GM18520 (cell line): ENCODE results near the gene PON1.

Source experiments
- ATAC-seq: cut with Tn5 transposase; IDR thresholded peaks from one replicate; pipeline ENCODE4 v1.9.1; 2021; ENCODE audit not compliant: unreplicated experiment

PON1 gene

DNA sequence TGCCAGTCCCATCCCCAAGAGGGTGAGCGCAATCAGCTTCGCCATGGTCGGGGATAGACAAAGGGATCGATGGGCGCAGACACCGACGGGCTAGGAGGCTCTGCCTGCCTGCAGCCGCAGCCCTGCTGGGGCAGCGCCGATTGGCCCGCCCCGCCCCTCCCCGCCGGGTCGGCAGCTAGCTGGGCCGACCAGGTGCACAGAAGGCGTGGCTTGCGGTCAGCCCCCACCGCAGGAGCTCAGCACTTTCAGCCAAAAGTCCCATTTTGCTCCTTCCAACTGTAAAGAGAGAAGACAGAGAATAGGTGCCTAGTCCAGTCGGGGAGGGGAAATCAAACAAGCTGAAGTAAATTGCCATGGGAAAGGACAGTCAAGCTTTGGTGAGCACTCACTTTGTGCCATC lies at the start of gene PON1:
Gene PON1 (minus strand): TSS at position 102 of the 400 bp plus-strand sequence. CDS start 57 bp downstream, at position 45.
- ATAC-seq = no peak

DNA sequence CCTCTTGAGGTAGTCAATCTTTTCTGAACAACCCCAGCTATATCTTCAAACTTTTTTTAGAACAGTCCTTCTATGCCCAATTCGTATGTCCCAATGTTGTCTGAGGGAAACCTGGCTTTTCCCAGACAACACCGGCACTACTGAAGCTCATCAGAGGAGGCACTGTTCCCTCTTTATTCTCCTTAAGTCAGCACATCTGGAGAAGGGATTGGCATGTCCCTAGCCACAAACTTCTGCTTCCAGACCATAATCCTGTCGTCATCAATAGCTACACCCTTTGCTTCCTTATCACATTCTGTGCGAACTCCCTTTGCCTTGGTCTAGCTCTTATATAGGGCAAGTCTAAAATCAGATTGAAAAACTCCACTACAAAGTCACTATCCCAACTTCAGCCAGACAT lies 49.0 kb upstream of the PON1 start:
- ATAC-seq = no peak

- no peak for ATAC-seq
Measured at GRCh38 chr7:95368235-95368634, 43.9 kb upstream of the PON1 start.

DNA sequence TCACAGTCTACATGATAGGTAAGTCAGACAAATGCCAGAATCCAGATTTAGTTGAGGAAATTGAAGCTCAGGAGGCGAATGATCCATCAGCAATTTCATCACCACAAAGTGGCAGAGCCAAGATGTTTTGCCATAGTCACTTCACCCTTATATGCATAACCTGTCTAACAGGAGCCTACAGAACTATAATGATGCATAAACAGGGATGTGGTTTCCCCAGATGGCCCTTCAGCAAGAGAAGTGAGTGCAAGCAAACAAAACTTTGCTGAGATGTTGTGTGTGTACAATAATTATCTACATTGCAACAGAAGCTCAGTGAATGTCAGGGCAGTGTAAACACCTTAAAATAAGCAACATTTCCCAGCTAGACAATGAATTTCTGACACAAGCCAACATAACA lies 43.3 kb upstream of the PON1 start:
- no peak for ATAC-seq

DNA sequence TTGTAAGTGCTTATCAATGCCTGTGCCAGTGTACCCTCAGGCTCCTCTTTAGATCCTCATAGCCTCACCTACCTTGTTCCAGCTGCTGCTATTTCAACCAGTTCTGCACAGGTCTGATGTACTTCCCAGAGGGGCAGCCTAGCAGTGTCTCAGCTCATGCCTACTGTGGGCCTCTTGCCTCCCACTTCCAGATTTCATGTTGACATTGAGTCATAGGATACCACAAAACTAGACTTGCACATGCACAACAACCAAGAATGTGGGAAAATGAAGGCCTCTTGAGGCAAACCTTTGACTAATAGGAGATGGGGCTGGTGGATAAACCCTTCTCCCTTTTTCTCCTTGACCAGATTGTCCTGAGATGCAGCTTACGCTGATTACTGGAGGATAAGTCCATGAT lies 40.8 kb upstream of the PON1 start:
- no peak for ATAC-seq

- no peak for ATAC-seq
Measured at GRCh38 chr7:95357623-95358022, 33.3 kb upstream of the PON1 start.

- ATAC-seq = no peak
Measured at GRCh38 chr7:95342642-95343307, 18.4 kb upstream of the PON1 start.

DNA sequence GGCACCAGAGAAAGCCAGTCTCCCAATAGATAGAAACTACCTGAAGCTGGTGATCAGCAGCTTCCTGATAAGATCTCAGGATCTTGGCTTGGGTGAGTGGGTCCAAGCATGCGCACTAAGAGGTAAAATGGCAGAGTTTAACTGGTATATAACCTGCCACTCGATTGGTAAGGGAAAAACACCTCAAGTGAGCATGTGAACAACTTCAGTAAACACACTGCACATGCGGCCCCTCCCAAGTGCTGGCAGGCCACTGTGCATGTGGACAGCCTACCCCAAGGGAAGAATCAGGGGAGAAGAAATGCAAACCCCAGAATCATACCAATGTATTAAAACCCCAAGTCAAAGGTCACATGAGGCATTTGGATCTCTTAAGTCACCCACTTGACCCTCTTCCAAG lies 17.7 kb upstream of the PON1 start:
- ATAC-seq = no peak

DNA sequence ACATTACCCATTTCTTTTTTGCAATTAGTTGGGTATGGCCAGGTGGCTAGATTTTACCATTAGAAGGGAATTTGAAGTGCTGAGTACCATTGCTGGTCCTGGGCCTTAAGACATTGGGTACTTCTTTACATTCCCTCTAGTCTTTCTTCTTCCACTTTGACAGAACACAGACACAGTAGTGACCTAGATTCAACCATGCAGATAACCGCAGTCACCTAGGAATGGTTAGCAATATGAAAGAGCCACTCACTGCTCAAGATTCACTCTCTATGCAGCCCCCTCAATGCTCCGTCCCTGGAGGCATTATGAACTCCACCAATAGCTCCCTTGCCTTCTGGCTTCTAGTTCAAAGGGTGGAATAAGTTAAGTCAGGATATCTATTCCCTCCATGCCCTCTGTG lies 16.2 kb upstream of the PON1 start:
- no peak for ATAC-seq

DNA sequence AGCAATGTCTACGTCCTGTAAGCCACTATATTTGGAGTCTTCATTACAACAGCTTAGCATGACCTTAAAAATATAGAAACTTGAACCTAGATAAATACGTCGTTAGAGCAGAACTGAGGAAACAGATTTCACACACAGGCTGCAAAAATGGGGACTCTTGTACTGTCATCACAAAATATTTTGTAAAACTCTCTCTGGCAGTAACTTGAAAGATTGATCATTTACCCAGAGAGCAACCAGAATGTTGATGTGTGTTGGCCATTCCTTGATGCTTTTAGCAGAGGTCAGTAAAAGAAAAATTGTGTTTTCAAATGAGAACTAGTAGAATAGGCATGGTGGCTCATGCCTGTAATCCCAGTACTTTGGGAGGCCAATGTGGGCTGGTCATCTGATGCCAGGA lies 14.5 kb upstream of the PON1 start:
- no peak for ATAC-seq

DNA sequence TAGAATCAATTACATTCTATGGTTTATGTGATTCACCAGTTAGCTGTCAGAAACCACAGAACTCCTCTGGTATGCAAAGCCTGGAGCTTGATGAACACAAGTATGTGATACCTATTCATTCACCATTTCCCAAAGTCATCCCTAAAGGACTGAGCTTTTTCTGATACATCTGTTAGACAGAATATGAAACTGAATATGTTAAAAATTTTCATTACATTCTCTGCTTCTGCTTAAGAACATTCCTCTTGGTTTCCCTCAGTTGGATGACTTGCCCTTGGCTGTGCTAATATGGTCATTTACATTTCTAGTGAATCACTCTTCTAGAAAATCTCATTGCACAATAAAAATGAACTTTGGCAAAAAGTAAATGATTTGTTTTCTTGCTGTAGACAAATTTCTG lies 10.8 kb upstream of the PON1 start:
- ATAC-seq = no peak

GRCh38 chr7:95334447-95334846 lies 10.1 kb upstream of the PON1 start:
- ATAC-seq = no peak

- ATAC-seq = peak; percentile 18
Measured at GRCh38 chr7:95330961-95331337, 6.6 kb upstream of the PON1 start.

- peak; percentile 89 for ATAC-seq
Measured at GRCh38 chr7:95330204-95330960, 6.0 kb upstream of the PON1 start.

GRCh38 chr7:95327356-95327755 lies 3.0 kb upstream of the PON1 start:
- ATAC-seq = no peak

- ATAC-seq = no peak
Measured at GRCh38 chr7:95323410-95324129, 762 bp downstream of the PON1 start.

DNA sequence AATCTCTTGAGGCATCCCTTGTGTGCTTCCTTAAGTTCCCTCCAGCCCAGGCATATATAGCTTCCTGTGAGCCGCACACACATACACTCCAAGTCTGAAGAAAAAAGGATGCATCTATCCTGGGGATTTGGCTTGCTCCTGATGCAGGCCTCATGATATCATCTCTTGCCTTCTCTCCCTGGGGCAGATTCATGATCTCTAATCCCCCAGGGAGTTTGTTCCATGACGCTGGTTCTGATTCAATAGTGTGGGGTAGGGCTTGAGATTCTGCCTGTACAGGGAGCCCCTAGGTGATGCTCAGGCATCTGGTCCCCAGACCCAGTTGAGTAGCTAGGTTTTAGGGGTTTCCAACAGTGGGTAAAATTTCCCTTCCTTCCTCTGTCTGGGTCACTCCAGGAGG lies 1.5 kb downstream of the PON1 start:
- ATAC-seq = no peak

- ATAC-seq = no peak
Measured at GRCh38 chr7:95322396-95322795, 1.9 kb downstream of the PON1 start.

GRCh38 chr7:95321720-95322119 lies 2.6 kb downstream of the PON1 start:
- ATAC-seq = no peak

GRCh38 chr7:95320651-95321050 lies 3.7 kb downstream of the PON1 start:
- no peak for ATAC-seq

- no peak for ATAC-seq
Measured at GRCh38 chr7:95319570-95319969, 4.8 kb downstream of the PON1 start.

GRCh38 chr7:95318501-95319100 lies 5.7 kb downstream of the PON1 start:
- no peak for ATAC-seq
